ENCODE data around the gene EIF5A2. TPM values are rescaled to one million over a fixed set of nuclear protein-coding genes. Genes with fewer than 3 reads are reported as not detected.
"Not testable (repeated sequence)": the region's sequence is repeated elsewhere in the genome, so short reads cannot be mapped to it uniquely, and the experiment has no call there.

The EIF5A2 gene
- 1 to 10 TPM; 6.6 to 8.5 (median 7.7) TPM for polyA plus RNA-seq (ENCODE audit: insufficient read length in 4 of 4)

DNA sequence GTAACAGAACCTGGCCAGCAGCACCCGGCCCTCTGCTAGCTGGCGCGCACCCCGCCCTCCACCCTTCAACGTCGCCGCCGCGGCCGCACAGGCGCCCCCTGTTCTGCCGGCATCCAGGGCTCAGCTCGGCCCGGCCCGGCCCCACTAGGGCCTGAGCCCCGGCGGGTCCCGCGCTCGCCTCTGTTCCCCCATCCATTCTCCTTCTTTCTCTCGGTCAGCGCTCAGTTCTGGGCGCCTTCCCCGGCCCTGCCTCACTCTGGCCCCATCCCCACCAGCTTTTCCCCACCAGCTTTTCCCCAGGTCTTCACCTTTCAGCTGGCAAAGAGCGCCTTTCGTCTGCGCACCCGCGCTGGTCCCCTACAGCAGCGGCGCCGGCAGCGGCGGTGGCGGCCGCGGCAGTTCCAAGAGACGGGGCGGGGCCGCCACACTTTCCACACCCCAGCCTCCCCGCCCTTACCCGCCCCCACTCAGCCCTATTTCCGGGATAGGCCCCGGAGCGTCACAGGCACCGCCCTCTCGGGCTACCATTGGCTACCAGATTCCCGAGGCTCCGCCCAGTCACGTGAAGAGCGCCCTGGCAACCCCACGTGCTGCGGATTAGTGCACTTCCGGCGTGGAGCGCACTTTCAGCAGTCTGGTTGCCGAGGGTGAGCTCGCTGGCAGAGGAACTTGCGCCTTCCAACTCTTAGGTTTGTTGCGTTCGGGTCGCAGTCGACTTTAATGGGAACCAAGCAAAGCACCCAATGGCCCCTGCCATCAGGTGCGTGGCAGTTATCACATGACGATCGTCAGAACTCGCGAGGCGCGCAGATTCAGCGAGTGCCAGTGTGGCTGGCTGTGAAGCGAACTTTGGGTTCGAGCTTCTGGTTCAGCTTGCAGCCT is at the start of gene EIF5A2:
Gene EIF5A2 (minus strand): TSS at position 403 of the 882 bp plus-strand sequence. CDS start 831 bp downstream, outside the sequence.
- peak; percentile 70 to 84 (median 77) for DNase-seq (ENCODE audit: low read depth in 4 of 4, low spot score in 3 of 4)

DNA sequence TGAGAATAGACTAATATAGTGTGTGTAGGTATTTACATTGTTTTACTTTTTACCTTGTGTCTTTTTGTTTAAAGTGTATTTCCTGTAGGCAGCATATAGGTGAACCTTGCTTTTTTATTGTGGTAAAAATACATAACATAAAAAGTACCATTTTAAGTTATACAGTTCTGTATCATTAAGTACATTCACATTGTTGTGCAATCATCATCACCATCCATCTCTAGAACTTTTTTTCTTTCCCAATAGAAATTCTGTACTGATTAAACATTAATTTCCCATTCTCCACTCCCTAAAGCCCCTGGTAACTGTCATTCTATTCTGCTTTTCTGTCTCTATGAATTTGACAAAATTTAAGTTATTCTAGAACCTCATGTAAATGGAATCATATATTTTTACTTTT is 48.2 kb upstream of the EIF5A2 start:
- no peak for DNase-seq (ENCODE audit: low read depth in 4 of 4, low spot score in 3 of 4)

DNA sequence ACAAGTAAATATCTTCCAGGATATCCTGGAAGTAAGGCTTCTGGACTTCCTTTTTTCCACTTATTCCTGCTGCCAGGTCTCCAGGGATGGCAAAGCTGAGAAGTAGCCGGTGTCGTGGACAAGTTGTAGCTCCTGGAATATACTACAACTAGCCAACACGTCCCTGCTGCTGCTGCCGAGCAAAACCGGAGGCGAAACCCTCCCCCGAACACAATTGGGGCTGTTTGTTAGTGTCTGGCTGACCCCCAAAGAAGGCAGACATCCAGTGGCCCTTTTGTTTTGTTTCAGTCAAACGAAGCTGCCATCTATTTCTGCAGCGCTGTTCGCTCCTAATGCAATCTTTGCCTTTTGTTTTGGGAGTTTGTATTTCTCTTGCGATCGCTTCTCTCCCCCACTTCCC is 45.3 kb upstream of the EIF5A2 start:
- DNase-seq (ENCODE audit: low read depth in 4 of 4, low spot score in 3 of 4), result no peak

GRCh38 chr3:170953229-170953628 is 44.8 kb upstream of the EIF5A2 start:
- DNase-seq (ENCODE audit: low read depth in 4 of 4, low spot score in 3 of 4), result no peak

DNA sequence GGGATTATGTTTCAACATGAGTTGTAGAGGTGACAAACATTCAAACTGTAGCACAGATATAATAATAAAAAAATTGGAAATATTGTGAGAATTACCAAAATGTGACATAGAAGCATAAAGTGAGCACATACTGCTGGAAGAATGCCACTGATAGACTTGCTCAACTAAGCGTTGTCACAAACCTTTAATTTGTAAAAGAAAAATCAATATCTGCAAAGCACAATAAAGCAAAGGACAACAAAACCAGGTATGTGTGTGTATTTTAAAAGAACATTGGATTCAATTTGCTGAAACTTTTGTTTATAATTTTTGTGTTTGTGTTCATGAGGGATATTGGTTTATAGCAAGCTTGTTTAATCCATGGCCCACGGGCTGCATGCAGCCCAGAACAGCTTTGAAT is 40.8 kb upstream of the EIF5A2 start:
- DNase-seq (ENCODE audit: low read depth in 4 of 4, low spot score in 3 of 4), result no peak

DNA sequence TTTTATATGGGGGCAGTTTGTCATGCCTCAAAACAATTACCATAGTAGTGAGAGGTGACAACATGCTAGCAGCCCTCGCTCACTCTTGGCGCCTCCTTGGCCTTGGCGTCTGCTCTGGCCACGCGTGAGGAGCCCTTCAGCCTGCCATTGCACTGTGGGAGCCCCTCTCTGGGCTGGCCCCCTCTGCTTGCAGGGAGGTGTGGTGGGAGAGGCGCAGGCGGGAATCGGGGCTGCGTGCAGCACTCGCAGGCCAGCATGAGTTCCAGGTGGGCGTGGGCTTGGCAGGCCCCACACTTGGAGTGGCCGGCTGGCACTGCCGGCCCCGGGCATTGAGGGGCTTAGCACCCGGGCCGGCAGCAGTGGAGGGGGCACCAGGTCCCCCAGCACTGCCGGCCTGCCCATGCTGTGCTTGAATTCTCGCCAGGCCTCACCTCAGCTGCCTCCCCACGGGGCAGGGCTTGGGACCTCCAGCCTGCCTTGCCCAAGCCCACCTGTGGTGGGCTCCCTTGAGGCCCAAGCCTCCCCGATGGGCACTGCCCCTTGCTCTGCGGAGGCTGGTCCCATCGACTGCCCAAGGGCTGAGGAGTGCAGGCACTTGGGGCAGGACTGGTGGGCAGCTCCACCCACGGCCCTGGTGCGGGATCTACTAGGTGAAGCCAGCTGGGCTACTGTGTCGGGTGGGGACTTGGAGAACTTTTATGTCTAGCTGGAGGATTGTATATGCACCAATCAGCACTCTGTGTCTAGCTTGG is 38.8 kb upstream of the EIF5A2 start:
- DNase-seq (ENCODE audit: low read depth in 4 of 4, low spot score in 3 of 4), result no peak

GRCh38 chr3:170942011-170942410 is 33.6 kb upstream of the EIF5A2 start:
- DNase-seq (ENCODE audit: low read depth in 4 of 4, low spot score in 3 of 4), result no peak

DNA sequence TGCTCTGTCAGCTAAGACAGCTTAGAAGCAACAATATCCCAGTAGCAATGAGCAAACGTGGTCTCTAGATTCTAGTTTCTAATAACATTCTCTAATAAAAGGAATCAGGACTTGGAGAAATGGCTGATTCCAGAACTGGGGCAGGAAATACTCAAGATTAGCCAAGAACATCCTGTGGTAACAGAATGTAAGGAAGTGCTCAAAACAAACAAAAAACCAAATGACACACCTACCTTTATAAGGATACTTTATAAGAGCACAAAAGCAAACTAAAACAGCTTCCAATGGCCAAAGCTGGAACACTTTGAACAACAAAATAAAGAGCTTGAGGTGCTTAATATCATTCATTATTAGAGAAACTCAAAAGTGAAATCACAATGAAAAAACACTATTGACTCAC is 33.1 kb upstream of the EIF5A2 start:
- DNase-seq (ENCODE audit: low read depth in 4 of 4, low spot score in 3 of 4), result no peak

- DNase-seq (ENCODE audit: low read depth in 4 of 4, low spot score in 3 of 4), result not testable (repeated sequence)
Observed at GRCh38 chr3:170933039-170933438, 24.6 kb upstream of the EIF5A2 start.

GRCh38 chr3:170923553-170923952 is 15.1 kb upstream of the EIF5A2 start:
- not testable (repeated sequence) for DNase-seq (ENCODE audit: low read depth in 4 of 4, low spot score in 3 of 4)

GRCh38 chr3:170918715-170919114 is 10.3 kb upstream of the EIF5A2 start:
- no peak for DNase-seq (ENCODE audit: low read depth in 4 of 4, low spot score in 3 of 4)

- no peak for DNase-seq (ENCODE audit: low read depth in 4 of 4, low spot score in 3 of 4)
Observed at GRCh38 chr3:170914690-170915089, 6.3 kb upstream of the EIF5A2 start.

DNA sequence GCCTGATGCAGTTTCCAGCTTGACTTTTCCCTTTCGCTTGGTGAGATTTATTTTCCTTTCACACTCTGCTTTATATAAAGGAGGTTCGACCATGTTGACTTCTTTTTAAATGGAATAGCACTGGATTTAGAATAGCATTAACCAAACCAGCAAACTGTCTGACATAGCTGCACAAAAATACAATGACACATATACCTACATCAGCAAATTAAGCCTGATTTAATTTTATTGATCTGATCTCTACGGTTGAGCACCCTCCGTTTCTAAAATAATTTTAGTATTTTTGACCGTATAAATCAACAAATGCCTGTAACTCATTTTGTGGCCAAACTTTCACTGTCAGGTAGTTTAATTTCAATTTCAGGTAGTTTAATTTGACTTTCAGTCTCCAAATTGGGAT is 5.8 kb upstream of the EIF5A2 start:
- DNase-seq (ENCODE audit: low read depth in 4 of 4, low spot score in 3 of 4), result no peak

GRCh38 chr3:170911051-170911450 is 2.6 kb upstream of the EIF5A2 start:
- DNase-seq (ENCODE audit: low read depth in 4 of 4, low spot score in 3 of 4), result no peak

- DNase-seq (ENCODE audit: low read depth in 4 of 4, low spot score in 3 of 4), result no peak
Observed at GRCh38 chr3:170910542-170910941, 2.1 kb upstream of the EIF5A2 start.

- DNase-seq (ENCODE audit: low read depth in 4 of 4, low spot score in 3 of 4), result no peak
Observed at GRCh38 chr3:170909129-170909903, 879 bp upstream of the EIF5A2 start.

- peak in 3 of 4 donors; percentile 5 to 25 (median 12) for DNase-seq (ENCODE audit: low read depth in 4 of 4, low spot score in 3 of 4)
Observed at GRCh38 chr3:170907637-170908234, 701 bp downstream of the EIF5A2 start.

DNA sequence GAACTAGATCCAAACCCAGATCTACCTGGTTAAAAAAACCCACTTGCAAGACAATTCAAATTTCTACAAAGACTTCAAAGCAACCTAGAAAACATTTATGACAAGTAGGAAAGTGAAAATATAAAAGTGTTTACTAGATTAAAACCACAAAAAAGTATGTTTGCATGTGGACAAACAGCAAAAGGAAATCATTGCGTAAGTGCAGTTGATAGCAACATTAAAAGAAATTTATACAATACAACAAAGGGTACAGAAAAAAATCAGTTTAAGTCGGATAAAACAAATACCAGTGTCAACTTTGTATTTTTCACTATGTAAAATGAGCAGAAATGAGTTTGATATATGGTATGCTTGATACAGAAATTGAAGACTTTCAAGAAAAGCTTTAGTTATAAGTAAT is 2.6 kb downstream of the EIF5A2 start:
- DNase-seq (ENCODE audit: low read depth in 4 of 4, low spot score in 3 of 4), result no peak

GRCh38 chr3:170903123-170903522 is 5.3 kb downstream of the EIF5A2 start:
- DNase-seq (ENCODE audit: low read depth in 4 of 4, low spot score in 3 of 4), result no peak

DNA sequence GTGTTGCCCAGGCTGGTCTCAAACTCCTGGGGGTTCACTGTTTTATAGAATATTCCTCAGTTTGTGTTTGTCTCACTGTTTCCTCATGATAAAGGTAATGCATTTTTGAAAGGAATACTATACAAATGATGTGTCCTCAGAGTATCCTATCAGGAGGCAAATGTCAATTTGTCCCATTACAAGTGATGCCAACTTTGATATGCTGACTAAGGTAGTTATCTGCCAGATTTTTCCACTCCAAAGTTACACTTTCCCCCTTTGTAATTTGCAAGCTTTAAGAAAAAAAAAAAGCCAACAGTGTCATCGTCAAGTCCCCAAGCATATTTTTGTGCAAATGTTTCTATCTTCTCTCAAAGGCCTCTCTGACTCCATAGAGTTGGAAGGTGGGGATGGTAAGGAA is 9.0 kb downstream of the EIF5A2 start:
- DNase-seq (ENCODE audit: low read depth in 4 of 4, low spot score in 3 of 4), result no peak

Data from right renal pelvis (tissue), 4 donors.